T1000 (cell line): ENCODE measurements around the gene SMNDC1.
"Not testable (repeated sequence)": the region's sequence is repeated elsewhere in the genome, so short reads cannot be mapped to it uniquely, and the experiment has no call there.

Experiments
- DNase-seq: peaks from one replicate; lab custom pipeline; 2025; ENCODE audit warnings: mixed read lengths; lab: John Stamatoyannopoulos, UW

SMNDC1 gene

GRCh38 chr10:110304780-110305421 is at the start of gene SMNDC1:
TSS of gene SMNDC1 (minus strand) at chr10:110304920. CDS start at chr10:110303587, 1,333 bp downstream.
- DNase-seq, result peak; percentile 96

- peak; percentile 50 for DNase-seq
Measured at GRCh38 chr10:110354322-110354766, 49.6 kb upstream of the SMNDC1 start.

- peak; percentile 62 for DNase-seq
Measured at GRCh38 chr10:110353244-110354119, 48.8 kb upstream of the SMNDC1 start.

- no peak for DNase-seq
Measured at GRCh38 chr10:110352930-110353243, 48.2 kb upstream of the SMNDC1 start.

DNA sequence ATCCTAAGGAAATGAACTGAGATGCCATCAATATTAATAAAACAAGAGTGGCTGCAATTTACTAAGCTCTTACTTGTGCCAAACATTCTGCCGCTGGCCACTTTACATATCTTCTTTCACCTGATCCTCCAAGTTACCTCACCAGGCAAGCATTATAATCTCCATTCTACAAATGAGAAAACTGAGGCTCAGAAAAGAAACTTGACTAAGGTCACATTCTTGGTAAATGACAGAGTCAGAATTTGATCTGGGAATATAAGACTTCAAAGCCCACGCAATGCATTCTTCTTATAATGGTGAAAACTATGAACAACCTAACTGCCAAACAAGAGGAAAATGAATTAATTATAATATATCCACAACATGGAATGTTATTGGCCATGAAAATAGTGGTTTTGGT is 46.1 kb upstream of the SMNDC1 start:
- no peak for DNase-seq

DNA sequence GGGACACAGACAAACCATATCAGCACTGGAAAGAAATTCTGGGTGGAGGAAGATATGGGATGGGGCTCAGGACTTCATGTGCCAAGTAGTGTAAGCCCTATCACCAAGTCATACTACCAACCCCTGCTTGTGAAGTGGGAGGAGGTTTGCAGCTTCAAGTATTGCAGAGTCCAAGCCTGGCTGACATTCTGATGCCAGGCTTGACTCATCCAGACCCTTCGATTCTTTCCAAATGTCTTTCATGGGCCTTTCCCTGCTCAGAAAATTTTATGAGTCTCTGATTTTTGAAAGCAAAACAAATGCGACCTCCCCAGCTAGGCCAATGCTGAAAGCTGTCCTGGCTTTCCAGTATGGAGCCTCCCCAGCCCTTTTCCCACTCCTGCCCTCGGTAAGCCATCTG is 45.1 kb upstream of the SMNDC1 start:
- no peak for DNase-seq

DNA sequence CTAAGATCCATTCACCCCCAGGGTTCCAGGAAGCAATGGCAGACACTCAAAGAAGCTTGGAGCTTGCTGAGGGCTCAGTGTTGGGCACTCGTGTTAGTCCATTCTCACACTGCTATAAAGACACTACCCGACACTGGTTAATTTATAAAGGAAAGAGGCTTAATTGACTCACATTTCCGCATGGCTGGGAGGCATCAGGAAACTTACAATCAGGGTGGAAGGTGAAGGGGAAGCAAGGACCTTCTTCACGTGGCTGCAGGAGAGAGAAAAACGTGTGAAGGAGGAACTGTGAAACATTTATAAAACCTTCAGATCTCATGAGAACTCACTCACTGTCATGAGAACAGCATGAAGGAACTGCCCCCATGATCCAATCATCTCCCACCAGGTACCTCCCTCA is 44.7 kb upstream of the SMNDC1 start:
- no peak for DNase-seq

- no peak for DNase-seq
Measured at GRCh38 chr10:110348336-110348735, 43.6 kb upstream of the SMNDC1 start.

GRCh38 chr10:110346914-110347313 is 42.2 kb upstream of the SMNDC1 start:
- DNase-seq, result no peak

DNA sequence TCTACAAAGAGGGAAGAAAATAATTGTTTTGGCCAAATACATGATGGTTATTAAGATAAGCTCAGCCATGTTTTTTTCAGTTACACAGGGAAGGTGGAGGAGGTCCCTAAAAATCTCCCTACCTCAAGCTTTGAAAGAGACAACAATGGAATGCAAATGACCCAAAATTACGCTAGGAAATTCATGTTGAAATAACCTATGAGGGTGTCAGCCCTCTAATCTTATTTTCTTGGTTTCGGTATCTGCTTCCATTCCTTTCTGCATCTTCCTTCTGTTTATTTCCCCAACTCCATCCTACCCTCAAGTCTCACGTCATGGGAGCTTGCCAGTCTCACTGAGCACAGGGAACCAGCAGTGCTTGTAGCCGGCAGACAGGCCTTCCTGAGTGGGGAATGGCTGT is 40.6 kb upstream of the SMNDC1 start:
- no peak for DNase-seq

- no peak for DNase-seq
Measured at GRCh38 chr10:110344622-110345021, 39.9 kb upstream of the SMNDC1 start.

DNA sequence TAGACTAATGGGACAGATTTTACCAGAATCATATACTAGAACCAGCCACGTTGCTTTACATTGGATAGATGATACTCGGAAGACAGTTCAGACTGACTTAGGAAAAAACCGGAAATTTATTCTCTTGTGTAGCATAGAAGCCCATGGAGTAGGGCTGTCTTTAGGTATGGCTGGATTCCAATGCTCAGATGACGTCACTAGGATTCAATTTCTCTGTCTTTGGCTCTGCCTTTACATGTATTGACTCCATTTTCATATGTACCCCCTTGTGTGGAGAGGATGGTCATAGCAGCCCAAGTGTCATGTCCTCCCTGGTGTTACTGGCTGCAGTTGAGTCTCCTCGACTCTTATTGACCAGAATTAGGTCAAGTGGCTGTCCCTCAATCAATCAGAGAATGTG is 39.2 kb upstream of the SMNDC1 start:
- no peak for DNase-seq

GRCh38 chr10:110340816-110341215 is 36.1 kb upstream of the SMNDC1 start:
- DNase-seq, result no peak

- DNase-seq, result no peak
Measured at GRCh38 chr10:110340122-110340521, 35.4 kb upstream of the SMNDC1 start.

GRCh38 chr10:110337906-110338305 is 33.2 kb upstream of the SMNDC1 start:
- DNase-seq, result no peak

DNA sequence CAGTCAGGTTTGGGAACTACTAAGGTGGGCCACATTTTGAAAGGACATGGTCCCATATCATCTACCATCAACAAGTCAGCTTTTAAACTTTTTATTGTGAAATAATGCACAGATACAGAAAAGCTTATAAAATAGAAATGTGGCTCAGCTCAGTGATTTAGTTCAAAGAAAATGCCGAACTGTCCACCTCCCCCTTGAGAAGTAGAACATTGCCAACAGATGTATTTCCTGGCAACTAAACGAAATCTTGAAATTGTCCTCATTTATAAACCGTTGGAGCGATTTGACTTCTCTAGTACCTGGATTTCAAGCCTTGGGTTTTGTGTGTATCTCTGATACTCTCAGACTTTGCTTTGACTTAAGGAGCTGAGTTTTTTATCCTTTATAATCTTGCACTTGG is 32.7 kb upstream of the SMNDC1 start:
- no peak for DNase-seq

GRCh38 chr10:110336111-110336721 is 31.5 kb upstream of the SMNDC1 start:
- DNase-seq, result peak; percentile 40

DNA sequence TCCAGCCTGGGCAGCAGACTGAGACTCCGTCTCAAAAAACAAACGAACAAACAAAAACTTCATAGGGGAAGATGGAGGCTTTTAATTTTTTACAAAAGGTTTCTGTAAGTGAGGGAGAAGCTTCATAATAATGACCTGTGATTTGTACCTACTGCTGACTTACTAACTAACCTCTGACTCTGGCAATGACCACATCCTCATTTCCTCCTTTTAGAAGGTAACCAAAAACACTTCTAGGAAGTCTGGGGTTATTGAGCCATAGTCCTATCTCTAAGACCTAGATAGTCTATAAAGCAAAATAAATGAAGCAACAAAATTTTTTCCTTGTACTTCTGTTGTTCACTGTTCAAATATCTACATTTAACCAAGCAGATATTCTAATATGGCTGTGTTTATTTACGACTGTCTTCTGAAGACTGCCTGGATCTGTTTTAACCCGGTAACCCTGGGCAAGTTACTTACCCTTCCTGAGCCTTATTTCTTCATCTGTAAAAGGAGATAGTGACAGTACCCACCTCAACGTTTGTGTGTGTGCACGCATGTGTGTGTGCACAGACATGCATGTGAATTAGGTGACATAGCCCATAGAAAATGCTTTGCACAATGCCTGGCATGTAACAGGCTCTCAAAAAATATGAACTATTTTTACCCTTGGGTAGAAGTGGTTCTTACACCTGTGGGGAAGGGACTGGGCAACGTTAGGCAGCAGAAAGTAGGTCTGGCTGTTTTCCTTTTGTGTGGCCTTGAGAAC is 30.8 kb upstream of the SMNDC1 start:
- no peak for DNase-seq

DNA sequence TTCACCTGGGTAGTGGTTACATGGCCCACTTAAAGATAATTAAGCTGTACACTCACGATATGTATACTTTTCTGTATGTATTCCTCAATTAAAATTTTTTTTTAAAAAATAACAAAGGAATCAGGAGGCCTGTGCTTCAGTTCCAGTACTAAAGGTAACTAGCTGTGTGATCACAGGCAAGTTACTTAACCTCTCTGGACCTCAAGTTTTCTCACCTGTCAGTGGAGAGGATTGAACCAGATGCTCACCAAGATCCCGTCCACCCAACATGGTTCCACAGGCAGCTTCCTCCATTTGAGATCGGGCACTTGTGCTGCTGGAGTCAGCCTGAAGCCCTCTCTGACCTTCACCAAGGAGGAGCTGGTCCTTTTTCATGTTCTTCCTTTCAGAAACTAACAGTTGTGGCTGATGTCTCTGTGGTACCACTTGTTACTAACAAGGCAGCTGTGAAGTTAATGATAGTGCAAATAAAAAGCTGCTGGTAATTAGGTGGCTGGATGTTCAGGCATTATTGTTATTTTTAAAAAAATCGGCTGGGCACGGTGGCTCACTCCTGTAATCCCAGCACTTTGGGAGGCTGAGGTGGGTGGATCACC is 29.4 kb upstream of the SMNDC1 start:
- no peak for DNase-seq

DNA sequence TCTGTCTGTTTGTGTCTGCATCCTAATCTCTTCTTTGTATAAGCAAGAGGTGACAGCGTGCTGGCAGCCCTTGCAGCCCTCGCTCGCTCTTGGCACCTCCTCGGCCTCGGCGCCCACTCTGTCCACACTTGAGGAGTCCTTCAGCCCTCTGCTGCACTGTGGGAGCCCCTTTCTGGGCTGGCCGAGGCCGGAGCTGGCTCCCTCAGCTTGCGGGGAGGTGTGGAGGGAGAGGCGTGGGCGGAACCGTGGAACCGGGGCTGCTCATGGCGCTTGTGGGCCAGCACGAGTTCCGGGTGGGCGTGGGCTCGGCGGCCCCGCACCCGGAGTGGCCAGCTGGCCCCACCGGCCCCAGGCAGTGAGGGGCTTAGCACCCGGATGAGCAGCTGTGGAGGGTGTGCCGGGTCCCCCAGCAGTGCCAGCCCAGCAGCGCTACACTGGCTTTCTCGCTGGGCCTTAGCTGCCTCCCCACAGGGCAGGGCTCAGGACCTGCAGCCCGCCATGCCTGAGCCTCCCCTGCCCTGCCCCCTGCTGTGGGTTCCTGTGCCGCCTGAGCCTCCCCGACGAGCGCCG is 26.6 kb upstream of the SMNDC1 start:
- DNase-seq, result not testable (repeated sequence)

DNA sequence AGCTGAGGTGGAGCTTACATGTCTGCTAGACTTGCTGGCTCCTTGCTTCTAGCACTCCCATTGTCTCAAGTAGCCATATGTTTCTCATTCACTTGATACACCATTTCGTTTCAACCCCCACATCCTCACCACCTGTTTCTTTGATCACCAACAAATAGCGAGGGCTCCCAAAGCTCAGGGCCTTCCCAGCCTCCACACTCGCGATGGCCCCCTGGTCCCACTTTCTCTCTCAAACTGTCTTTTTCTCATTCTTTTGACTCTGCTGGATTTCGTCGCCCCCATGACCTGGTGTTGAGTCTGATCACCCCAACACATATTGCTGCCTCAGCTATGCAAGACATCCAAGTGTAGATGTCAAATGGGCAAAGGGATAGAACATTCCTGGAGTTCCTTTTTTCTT is 26.0 kb upstream of the SMNDC1 start:
- no peak for DNase-seq
